GM12864 (cell line): ENCODE results near the gene SPECC1L.

Source experiments
- DNase-seq: peaks from one replicate; pipeline ENCODE4 v3.0.0-alpha.2; 2011; ENCODE audit warnings: low read depth
- H3K4me3 ChIP-seq: 2 replicates; pipeline ENCODE4 v1.5.1; 2011; ENCODE audit warnings: mild to moderate bottlenecking, low read depth, low read length, control low read depth
- CTCF ChIP-seq: IDR thresholded peaks from 2 replicates; pipeline ENCODE4 v1.5.1; 2011; ENCODE audit warnings: low read depth, mild to moderate bottlenecking, moderate library complexity, low read length, control low read depth, inconsistent platforms; ENCODE audit errors: missing control alignments

The SPECC1L gene

GRCh38 chr22:24408630-24409029, 138.0 kb downstream of the SPECC1L start:
- TF ChIP-seq CTCF = no peak
- no peak overlapping the region for H3K4me3 ChIP-seq
- no peak for DNase-seq

GRCh38 chr22:24409707-24410106, 139.1 kb downstream of the SPECC1L start:
- DNase-seq = no peak
- H3K4me3 ChIP-seq = no peak overlapping the region
- TF ChIP-seq CTCF = no peak

- no peak for DNase-seq
- no peak overlapping the region for H3K4me3 ChIP-seq
- TF ChIP-seq CTCF = no peak
Measured at GRCh38 chr22:24410110-24410856, 139.7 kb downstream of the SPECC1L start.

GRCh38 chr22:24411256-24412004, 140.8 kb downstream of the SPECC1L start:
- DNase-seq = no peak
- no peak for TF ChIP-seq CTCF
- H3K4me3 ChIP-seq = no peak overlapping the region

GRCh38 chr22:24412274-24412673, 141.6 kb downstream of the SPECC1L start:
- DNase-seq = no peak
- TF ChIP-seq CTCF = no peak
- H3K4me3 ChIP-seq = no peak overlapping the region

- DNase-seq = no peak
- H3K4me3 ChIP-seq = no peak overlapping the region
- TF ChIP-seq CTCF = no peak
Measured at GRCh38 chr22:24413271-24413670, 142.6 kb downstream of the SPECC1L start.
